Liver (tissue), 3 donors: Measurements from ENCODE around the gene KCTD16.

Source experiments
- GABPA ChIP-seq, 2 donors: IDR thresholded peaks in 1 of 2; conservative IDR thresholded peaks in 1 of 2; 2 replicates each; pipeline ENCODE4 v1.6.1; 2016; ENCODE audit warnings: antibody characterized with exemption in 2 of 2, mild to moderate bottlenecking in 1 of 2, moderate library complexity in 1 of 2
- MAX ChIP-seq: IDR thresholded peaks from 2 replicates; pipeline ENCODE4 v1.6.1; 2016; ENCODE audit warnings: antibody characterized with exemption
- RAD21 ChIP-seq, 2 donors: IDR thresholded peaks; 2 replicates each; pipeline ENCODE4 v1.6.1; 2016; ENCODE audit warnings: antibody characterized with exemption in 2 of 2, mild to moderate bottlenecking in 2 of 2
- SP1 ChIP-seq: IDR thresholded peaks from 2 replicates; pipeline ENCODE4 v1.6.1; 2018; ENCODE audit warnings: antibody characterized with exemption, mild to moderate bottlenecking
- YY1 ChIP-seq: IDR thresholded peaks from 2 replicates; pipeline ENCODE4 v1.6.1; 2016; ENCODE audit warnings: antibody characterized with exemption, mild to moderate bottlenecking
- TF ChIP-seq, protein P1 (sequence below): fragments of 150-350 bp; IDR thresholded peaks from 2 replicates; pipeline ENCODE4 v1.5.1; 2017; ENCODE audit warnings: improper control_type of control experiment, low read depth, low read length; ENCODE audit not compliant: missing input control
- TF ChIP-seq, protein P2 (sequence below): IDR thresholded peaks from 2 replicates; pipeline ENCODE4 v1.6.1; 2016; ENCODE audit warnings: antibody characterized with exemption
- donor health status: healthy.
- donor health status: healthy.

DNA sequence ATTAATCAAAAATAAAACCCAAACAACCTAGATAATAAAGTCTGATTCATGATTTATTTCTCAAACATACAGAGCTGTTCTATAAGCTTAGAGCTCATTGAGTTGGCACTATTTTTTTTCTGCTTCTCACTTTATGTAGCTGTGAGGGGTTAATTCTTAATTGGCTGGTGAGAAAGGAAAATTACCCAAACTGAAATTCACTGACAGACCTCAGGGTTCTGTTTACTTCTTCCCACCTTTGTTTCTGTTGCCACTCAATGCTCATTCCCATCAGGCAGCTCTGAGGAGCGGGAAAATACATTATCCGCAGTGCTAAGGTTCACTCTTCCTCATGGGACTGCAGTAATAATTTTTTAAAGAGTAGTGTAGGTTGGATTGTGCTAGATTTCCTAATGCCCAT lies 139.9 kb downstream of the KCTD16 start:
- TF ChIP-seq, protein P1, sequence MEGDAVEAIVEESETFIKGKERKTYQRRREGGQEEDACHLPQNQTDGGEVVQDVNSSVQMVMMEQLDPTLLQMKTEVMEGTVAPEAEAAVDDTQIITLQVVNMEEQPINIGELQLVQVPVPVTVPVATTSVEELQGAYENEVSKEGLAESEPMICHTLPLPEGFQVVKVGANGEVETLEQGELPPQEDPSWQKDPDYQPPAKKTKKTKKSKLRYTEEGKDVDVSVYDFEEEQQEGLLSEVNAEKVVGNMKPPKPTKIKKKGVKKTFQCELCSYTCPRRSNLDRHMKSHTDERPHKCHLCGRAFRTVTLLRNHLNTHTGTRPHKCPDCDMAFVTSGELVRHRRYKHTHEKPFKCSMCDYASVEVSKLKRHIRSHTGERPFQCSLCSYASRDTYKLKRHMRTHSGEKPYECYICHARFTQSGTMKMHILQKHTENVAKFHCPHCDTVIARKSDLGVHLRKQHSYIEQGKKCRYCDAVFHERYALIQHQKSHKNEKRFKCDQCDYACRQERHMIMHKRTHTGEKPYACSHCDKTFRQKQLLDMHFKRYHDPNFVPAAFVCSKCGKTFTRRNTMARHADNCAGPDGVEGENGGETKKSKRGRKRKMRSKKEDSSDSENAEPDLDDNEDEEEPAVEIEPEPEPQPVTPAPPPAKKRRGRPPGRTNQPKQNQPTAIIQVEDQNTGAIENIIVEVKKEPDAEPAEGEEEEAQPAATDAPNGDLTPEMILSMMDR = no peak
- no peak for TF ChIP-seq GABPA (IDR thresholded peaks at IDR 0.05 in 1 of 2, conservative IDR thresholded peaks at IDR 0.05 in 1 of 2)
- TF ChIP-seq, protein P2, sequence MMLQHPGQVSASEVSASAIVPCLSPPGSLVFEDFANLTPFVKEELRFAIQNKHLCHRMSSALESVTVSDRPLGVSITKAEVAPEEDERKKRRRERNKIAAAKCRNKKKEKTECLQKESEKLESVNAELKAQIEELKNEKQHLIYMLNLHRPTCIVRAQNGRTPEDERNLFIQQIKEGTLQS = no peak
- no peak for TF ChIP-seq RAD21 (IDR thresholded peaks at IDR 0.05)
- no peak for TF ChIP-seq MAX
- no peak for TF ChIP-seq YY1
- TF ChIP-seq SP1 = no peak
